ENCODE results near the gene LPP. TPM values are rescaled to one million over a fixed set of nuclear protein-coding genes. Genes with fewer than 3 reads are reported as not detected.

The LPP gene
- total RNA-seq, 1 donor: 92.1 TPM

DNA sequence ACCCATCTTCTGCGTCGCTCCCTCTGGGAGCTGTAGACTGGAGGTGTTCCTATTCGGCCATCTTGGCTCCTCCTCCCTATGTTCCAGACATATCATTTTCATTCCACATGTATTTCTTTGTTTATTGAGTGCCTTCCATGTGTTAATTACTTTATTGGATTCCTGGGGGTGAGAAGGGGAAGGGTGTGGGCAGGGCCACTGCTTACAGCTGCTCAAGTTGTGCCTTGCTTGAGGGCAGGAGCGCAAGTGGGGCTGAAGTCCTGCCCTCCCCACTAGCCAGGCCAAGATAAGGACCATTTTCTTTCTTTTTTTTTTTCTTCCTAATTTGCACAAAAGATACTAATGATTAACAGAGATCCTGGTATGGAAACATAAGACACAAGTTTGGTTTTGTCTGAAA lies 224.8 kb downstream of the LPP start:
- no peak overlapping the region for H3K4me3 ChIP-seq (ENCODE audit: low read depth, low read length)
- TF ChIP-seq, protein P1, sequence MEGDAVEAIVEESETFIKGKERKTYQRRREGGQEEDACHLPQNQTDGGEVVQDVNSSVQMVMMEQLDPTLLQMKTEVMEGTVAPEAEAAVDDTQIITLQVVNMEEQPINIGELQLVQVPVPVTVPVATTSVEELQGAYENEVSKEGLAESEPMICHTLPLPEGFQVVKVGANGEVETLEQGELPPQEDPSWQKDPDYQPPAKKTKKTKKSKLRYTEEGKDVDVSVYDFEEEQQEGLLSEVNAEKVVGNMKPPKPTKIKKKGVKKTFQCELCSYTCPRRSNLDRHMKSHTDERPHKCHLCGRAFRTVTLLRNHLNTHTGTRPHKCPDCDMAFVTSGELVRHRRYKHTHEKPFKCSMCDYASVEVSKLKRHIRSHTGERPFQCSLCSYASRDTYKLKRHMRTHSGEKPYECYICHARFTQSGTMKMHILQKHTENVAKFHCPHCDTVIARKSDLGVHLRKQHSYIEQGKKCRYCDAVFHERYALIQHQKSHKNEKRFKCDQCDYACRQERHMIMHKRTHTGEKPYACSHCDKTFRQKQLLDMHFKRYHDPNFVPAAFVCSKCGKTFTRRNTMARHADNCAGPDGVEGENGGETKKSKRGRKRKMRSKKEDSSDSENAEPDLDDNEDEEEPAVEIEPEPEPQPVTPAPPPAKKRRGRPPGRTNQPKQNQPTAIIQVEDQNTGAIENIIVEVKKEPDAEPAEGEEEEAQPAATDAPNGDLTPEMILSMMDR (IDR thresholded peaks at IDR 0.05; ENCODE audit: insufficient read depth, low read length): no peak
- no peak for DNase-seq (ENCODE audit: low read depth)

GRCh38 chr3:188380252-188380651 lies 226.3 kb downstream of the LPP start:
- no peak for DNase-seq (ENCODE audit: low read depth)
- TF ChIP-seq, protein P1 (IDR thresholded peaks at IDR 0.05; ENCODE audit: insufficient read depth, low read length): no peak
- no peak overlapping the region for H3K4me3 ChIP-seq (ENCODE audit: low read depth, low read length)

- no peak overlapping the region for H3K4me3 ChIP-seq (ENCODE audit: low read depth, low read length)
- DNase-seq (ENCODE audit: low read depth): no peak
- TF ChIP-seq, protein P1 (IDR thresholded peaks at IDR 0.05; ENCODE audit: insufficient read depth, low read length): no peak
These were observed 226.8 kb downstream of the LPP start for GRCh38 chr3:188380722-188381121.

GRCh38 chr3:188383748-188384147 lies 229.8 kb downstream of the LPP start:
- DNase-seq (ENCODE audit: low read depth): no peak
- H3K4me3 ChIP-seq (ENCODE audit: low read depth, low read length): no peak overlapping the region
- TF ChIP-seq, protein P1 (IDR thresholded peaks at IDR 0.05; ENCODE audit: insufficient read depth, low read length): no peak

DNA sequence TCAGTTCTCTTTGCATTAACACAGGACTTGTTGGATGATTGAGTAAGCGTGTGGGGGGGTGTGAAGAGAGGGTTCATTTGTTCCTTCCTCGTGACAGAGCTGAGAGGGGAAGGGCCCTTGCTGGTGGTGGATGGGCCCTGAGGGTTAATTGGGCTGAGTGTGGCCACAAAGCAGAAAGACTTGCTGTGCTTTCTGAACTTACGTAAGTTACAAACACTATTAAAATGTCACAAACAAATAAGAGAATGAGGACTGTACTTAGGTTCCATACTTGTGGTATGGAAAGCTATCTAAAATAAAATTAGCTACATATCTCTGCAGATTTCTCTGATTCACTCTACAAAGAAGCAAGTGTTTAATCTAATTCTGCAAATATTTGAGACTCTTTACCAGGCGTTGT lies 231.3 kb downstream of the LPP start:
- TF ChIP-seq, protein P1 (IDR thresholded peaks at IDR 0.05; ENCODE audit: insufficient read depth, low read length): no peak
- no peak overlapping the region for H3K4me3 ChIP-seq (ENCODE audit: low read depth, low read length)
- no peak for DNase-seq (ENCODE audit: low read depth)

GRCh38 chr3:188389711-188390342 lies 235.9 kb downstream of the LPP start:
- DNase-seq (ENCODE audit: low read depth): no peak
- TF ChIP-seq, protein P1 (IDR thresholded peaks at IDR 0.05; ENCODE audit: insufficient read depth, low read length): no peak
- H3K4me3 ChIP-seq (ENCODE audit: low read depth, low read length): no peak overlapping the region

DNA sequence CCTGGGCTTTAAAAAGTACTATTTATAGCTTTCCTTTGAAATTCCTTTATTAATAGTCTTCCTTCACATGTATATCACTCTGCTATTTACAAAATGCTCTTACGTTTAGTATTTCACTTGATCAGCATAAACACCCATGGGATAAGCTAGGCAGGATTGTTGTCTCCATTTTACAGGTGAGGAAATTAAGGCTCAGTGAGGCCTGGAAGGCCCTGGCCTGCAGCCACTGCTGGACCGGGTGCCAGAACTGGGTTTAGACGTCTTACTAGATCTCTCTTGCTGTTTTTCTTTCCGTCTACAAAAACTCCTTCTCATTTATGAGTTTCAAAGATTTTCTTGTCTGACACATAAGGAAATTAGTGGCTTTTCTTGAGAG lies 236.4 kb downstream of the LPP start:
- TF ChIP-seq, protein P1 (IDR thresholded peaks at IDR 0.05; ENCODE audit: insufficient read depth, low read length): no peak
- no peak for DNase-seq (ENCODE audit: low read depth)
- no peak overlapping the region for H3K4me3 ChIP-seq (ENCODE audit: low read depth, low read length)

Data from fibroblast of the aortic adventitia (primary cell).